OCI-M2 (cell line): ENCODE data around the gene TP53.

ENCODE experiments used
- DNase-seq: peaks from one replicate; lab custom pipeline; 2025; ENCODE audit not compliant: unreplicated experiment; lab: John Stamatoyannopoulos, UW

Gene TP53

GRCh38 chr17:7687072-7687907, at the start of gene TP53:
TP53 (minus strand) TSS chr17:7687490; CDS start chr17:7676594, 10,896 bp downstream.
- no peak for DNase-seq

- no peak for DNase-seq
Measured at GRCh38 chr17:7732981-7733539, 45.8 kb upstream of the TP53 start.

GRCh38 chr17:7729816-7730215, 42.5 kb upstream of the TP53 start:
- no peak for DNase-seq

GRCh38 chr17:7727886-7728285, 40.6 kb upstream of the TP53 start:
- DNase-seq = no peak

GRCh38 chr17:7721612-7722011, 34.3 kb upstream of the TP53 start:
- no peak for DNase-seq

GRCh38 chr17:7720125-7720524, 32.8 kb upstream of the TP53 start:
- DNase-seq = no peak

GRCh38 chr17:7719661-7720060, 32.4 kb upstream of the TP53 start:
- DNase-seq = no peak

GRCh38 chr17:7717756-7718350, 30.6 kb upstream of the TP53 start:
- no peak for DNase-seq

GRCh38 chr17:7716901-7717755, 29.8 kb upstream of the TP53 start, which contains the start of gene DNAH2:
DNAH2 (plus strand) TSS chr17:7717744; CDS start chr17:7719735, 1,991 bp downstream.
- peak; percentile 51 for DNase-seq

- DNase-seq = no peak
Measured at GRCh38 chr17:7715936-7716886, 28.9 kb upstream of the TP53 start.

- no peak for DNase-seq
Measured at GRCh38 chr17:7714721-7715594, 27.7 kb upstream of the TP53 start.

- no peak for DNase-seq
Measured at GRCh38 chr17:7713782-7714181, 26.5 kb upstream of the TP53 start.

GRCh38 chr17:7712111-7712771, 25.0 kb upstream of the TP53 start:
- DNase-seq = no peak

GRCh38 chr17:7711051-7711755, 23.9 kb upstream of the TP53 start:
- no peak for DNase-seq

- no peak for DNase-seq
Measured at GRCh38 chr17:7710301-7710700, 23.0 kb upstream of the TP53 start.

GRCh38 chr17:7709031-7709430, 21.7 kb upstream of the TP53 start:
- no peak for DNase-seq

- DNase-seq = no peak
Measured at GRCh38 chr17:7707858-7708750, 20.8 kb upstream of the TP53 start.
